ENCODE results near the gene ITGA2. TPM values are rescaled to one million over a fixed set of nuclear protein-coding genes. Genes with fewer than 3 reads are reported as not detected.

The ITGA2 gene
- total RNA-seq, 3 donors from 2014 or later: 8.0 to 20.3 (median 17.6) TPM

DNA sequence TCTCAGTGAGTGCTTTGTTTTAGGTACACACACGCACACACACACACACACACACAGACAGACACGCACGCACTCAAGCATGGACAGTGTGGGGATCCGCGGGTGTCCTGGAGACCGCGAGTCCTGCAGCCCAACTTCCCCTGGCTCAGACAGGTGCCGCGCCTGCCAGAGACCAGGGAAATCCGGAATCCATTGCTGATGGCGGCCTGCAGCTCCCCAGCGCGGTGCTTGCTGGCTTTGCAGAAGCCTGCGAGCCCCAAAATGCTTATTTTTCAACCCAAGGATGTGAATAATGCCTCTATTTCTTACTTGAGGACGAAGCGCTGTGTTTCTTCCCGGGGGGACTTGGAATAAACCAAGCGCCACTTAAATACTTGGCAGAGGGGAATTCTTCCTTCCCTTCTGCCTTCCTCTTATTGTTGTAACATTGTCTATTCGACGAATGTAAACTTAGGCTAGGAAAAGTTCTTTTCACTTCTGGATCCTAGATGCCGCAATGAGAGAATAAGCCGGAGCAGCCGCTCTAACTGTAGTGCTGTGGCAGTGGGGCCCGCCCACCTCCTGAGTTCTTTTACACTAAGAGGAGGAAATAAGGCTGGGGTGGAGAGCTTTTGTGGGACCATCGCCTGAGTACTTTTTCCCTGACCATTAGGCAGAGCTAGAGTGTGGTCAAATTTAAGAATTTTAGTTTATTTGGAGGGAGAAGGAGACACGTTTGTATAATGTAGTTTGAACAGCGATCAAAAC, 802 bp downstream of the ITGA2 start:
- peak overlapping the region; percentile 43 for H3K4me3 ChIP-seq
- peak; percentile 63 for ATAC-seq
- peaks cover 18% of the 10 kb centered on the region for H3K4me1 ChIP-seq (ENCODE audit: low read depth)
- no peaks in the 10 kb centered on the region for H3K36me3 ChIP-seq (ENCODE audit: low read depth)
- DNase-seq: peak; percentile 66 to 72 (median 68)
- intact Hi-C loops (cut with DNase I, micrococcal nuclease): no loop called here
- TF ChIP-seq, protein P1, sequence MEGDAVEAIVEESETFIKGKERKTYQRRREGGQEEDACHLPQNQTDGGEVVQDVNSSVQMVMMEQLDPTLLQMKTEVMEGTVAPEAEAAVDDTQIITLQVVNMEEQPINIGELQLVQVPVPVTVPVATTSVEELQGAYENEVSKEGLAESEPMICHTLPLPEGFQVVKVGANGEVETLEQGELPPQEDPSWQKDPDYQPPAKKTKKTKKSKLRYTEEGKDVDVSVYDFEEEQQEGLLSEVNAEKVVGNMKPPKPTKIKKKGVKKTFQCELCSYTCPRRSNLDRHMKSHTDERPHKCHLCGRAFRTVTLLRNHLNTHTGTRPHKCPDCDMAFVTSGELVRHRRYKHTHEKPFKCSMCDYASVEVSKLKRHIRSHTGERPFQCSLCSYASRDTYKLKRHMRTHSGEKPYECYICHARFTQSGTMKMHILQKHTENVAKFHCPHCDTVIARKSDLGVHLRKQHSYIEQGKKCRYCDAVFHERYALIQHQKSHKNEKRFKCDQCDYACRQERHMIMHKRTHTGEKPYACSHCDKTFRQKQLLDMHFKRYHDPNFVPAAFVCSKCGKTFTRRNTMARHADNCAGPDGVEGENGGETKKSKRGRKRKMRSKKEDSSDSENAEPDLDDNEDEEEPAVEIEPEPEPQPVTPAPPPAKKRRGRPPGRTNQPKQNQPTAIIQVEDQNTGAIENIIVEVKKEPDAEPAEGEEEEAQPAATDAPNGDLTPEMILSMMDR (IDR thresholded peaks at IDR 0.05): no peak
- no peaks in the 10 kb centered on the region for H3K9me3 ChIP-seq

DNA sequence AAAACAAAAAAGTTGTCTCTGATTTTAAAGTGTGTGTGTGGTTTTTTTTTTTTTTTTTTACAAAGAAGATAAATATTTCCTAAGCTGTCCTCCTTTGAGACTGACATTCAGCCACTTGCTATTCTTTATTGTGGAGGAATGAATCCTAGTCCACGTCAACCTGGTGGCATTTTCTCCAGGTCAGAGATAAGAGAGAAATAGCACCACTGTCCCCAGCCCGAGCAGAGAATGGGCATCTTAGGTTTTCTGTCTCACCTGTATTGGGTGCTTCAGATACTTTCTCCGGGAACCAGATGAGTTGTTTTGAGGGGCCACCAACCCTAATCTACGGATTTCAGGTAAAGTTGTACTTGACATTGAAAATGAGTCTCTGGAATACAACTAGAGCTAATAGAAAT, 1.4 kb downstream of the ITGA2 start:
- peaks cover 18% of the 10 kb centered on the region for H3K4me1 ChIP-seq (ENCODE audit: low read depth)
- intact Hi-C loops (cut with DNase I, micrococcal nuclease): no loop called here
- DNase-seq: no peak
- TF ChIP-seq, protein P1 (IDR thresholded peaks at IDR 0.05): no peak
- H3K4me3 ChIP-seq: no peak overlapping the region
- ATAC-seq: no peak
- no peaks in the 10 kb centered on the region for H3K9me3 ChIP-seq
- no peaks in the 10 kb centered on the region for H3K36me3 ChIP-seq (ENCODE audit: low read depth)

DNA sequence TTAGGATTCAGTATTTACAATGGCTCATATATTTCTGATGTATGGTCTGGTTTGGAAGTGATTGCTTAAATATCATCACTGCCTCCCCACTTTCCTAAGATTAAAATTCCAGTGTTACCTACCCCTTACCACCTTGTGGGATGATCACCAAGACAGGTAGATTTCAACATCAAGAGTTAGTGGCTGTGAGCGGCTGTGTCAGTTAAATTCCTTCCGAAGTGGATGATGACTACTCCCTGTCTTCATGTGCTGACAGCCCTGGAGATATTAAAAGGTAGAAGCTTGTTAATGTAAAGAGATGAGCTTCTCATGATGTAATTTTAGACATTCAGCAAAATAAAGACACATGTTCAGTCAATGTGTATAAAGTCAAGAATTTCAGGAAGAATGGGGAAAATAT, 4.2 kb downstream of the ITGA2 start:
- ATAC-seq: no peak
- DNase-seq: no peak
- intact Hi-C loops (cut with DNase I, micrococcal nuclease): no loop called here
- TF ChIP-seq, protein P1 (IDR thresholded peaks at IDR 0.05): no peak
- H3K9me3 ChIP-seq: no peaks in the 10 kb centered on the region
- no peaks in the 10 kb centered on the region for H3K36me3 ChIP-seq (ENCODE audit: low read depth)
- peaks cover 24% of the 10 kb centered on the region for H3K4me1 ChIP-seq (ENCODE audit: low read depth)
- H3K4me3 ChIP-seq: no peak overlapping the region

DNA sequence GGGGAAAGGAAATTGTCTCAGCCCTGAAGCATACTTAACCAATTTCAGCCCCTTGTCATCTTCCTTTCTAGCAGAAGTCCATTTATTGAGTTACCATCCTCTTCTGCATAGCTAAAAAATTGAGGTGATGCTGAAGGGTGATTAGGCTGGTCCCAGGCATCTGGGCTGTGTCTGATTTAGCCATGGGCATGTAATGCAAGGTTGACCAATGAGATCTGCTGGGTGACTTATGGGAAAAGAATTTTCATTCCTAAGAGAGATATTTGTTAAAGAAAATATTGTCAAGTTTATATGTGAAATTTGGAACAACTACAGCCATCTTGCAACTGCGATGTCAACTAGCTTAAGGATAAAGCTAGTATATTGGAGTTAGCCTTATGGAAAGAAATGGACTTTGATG, 5.1 kb downstream of the ITGA2 start:
- DNase-seq (no peak), ATAC-seq (no peak)
- TF ChIP-seq, protein P1 (IDR thresholded peaks at IDR 0.05): no peak
- intact Hi-C loops (cut with DNase I, micrococcal nuclease): no loop called here
- peaks cover 18% of the 10 kb centered on the region for H3K4me1 ChIP-seq (ENCODE audit: low read depth)
- H3K9me3 ChIP-seq: no peaks in the 10 kb centered on the region
- no peak overlapping the region for H3K4me3 ChIP-seq
- no peaks in the 10 kb centered on the region for H3K36me3 ChIP-seq (ENCODE audit: low read depth)

DNA sequence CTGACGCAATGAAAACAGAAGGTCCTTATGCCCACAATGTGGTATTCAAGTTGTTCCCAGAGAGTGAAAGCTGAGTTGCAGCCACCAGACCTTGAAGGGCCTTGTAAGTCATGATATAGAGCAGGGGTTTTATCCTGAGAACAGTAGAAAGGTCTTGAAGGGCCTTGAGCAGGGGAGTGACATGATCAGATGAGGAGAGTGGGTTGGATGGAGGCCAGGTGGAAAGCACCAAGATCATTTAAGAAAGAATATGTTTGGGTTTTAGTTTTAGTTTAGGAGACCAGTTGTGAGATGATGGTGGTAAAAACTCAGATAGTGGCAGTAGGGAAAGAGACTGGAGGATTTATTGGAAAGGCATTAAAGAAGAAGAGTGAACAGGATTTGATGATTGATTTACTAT, 5.9 kb downstream of the ITGA2 start:
- no peak for DNase-seq
- no peak for ATAC-seq
- TF ChIP-seq, protein P1 (IDR thresholded peaks at IDR 0.05): no peak
- Histone ChIP-seq H3K9me3 (no peaks in the 10 kb centered on the region), H3K36me3 (ENCODE audit: low read depth) (no peaks in the 10 kb centered on the region), H3K4me3 (no peak overlapping the region), H3K4me1 (ENCODE audit: low read depth) (peaks cover 15% of the 10 kb centered on the region)
- intact Hi-C loops (cut with DNase I, micrococcal nuclease): no loop called here
